Cardiac muscle cell (in vitro differentiated cells and primary cell): Measurements from ENCODE around the gene GMPPA. TPM values are rescaled to one million over a fixed set of nuclear protein-coding genes. Genes with fewer than 3 reads are reported as not detected.

ENCODE experiments used
- DNase-seq, 2 donors: peaks; one replicate each; pipeline versions ENCODE4 v3.0.0 to v3.0.0-alpha.2; 2010 to 2017; ENCODE audit warnings: low read depth in 1 of 2, low spot score in 1 of 2
- H3K27ac ChIP-seq: fragments of 200-600 bp; sonication (generic); 2 replicates; pipeline ENCODE4 v1.5.1; 2016
- H3K27me3 ChIP-seq: fragments of 200-600 bp; sonication (generic); 2 replicates; pipeline ENCODE4 v1.6.0; 2016; ENCODE audit warnings: control low read depth
- H3K36me3 ChIP-seq: fragments of 200-600 bp; sonication (generic); 2 replicates; pipeline ENCODE4 v1.5.1; 2016; ENCODE audit warnings: control low read depth
- H3K4me1 ChIP-seq: fragments of 200-600 bp; sonication (generic); 2 replicates; pipeline ENCODE4 v1.8.1; 2017; ENCODE audit warnings: low read depth, mild to moderate bottlenecking, mixed run types
- H3K4me3 ChIP-seq: fragments of 200-600 bp; sonication (generic); 2 replicates; pipeline ENCODE4 v1.5.1; 2016; ENCODE audit warnings: mild to moderate bottlenecking
- H3K9me3 ChIP-seq: fragments of 200-600 bp; sonication (generic); 2 replicates; pipeline ENCODE4 v1.5.1; 2017; ENCODE audit warnings: low read depth, mild to moderate bottlenecking, control low read depth
- CTCF ChIP-seq: IDR thresholded peaks from 2 replicates; pipeline ENCODE4 v1.5.1; 2012; ENCODE audit warnings: low read depth, mild to moderate bottlenecking, low read length
- polyA plus RNA-seq: library from polyadenylated mRNA; unstranded; fragments of >200 nt; fragmentation: Nextera tagmentation; extraction: Ambion mirVana; gene quantifications from 2 replicates; pipeline ENCODE4 v1.2.1, GENCODE V29; 2016
- total RNA-seq: library from RNA; depleted of rRNA; stranded (reverse); fragments of >200 nt; gene quantifications from 2 replicates; pipeline ENCODE4 v1.2.3, GENCODE V29; 2016

The GMPPA gene
- total and polyA plus RNA-seq, 2 experiments from 2014 or later, result 35.0 to 67.5 TPM

- H3K4me3 ChIP-seq, result no peak overlapping the region
- no peaks in the 10 kb centered on the region for H3K9me3 ChIP-seq
- no peak overlapping the region for H3K27ac ChIP-seq
- no peak for TF ChIP-seq CTCF
- peaks cover 34% of the 10 kb centered on the region for H3K36me3 ChIP-seq
- H3K27me3 ChIP-seq, result peaks cover 5% of the 10 kb centered on the region
- DNase-seq, result peak in 1 of 2 donors; percentile 26
- peaks cover 26% of the 10 kb centered on the region for H3K4me1 ChIP-seq
Observed at GRCh38 chr2:219485201-219485580, 13.5 kb upstream of the GMPPA start.

GRCh38 chr2:219486380-219486959 lies 12.2 kb upstream of the GMPPA start:
- Histone ChIP-seq H3K36me3 (peaks cover 36% of the 10 kb centered on the region), H3K27ac (no peak overlapping the region), H3K4me3 (no peak overlapping the region), H3K27me3 (peaks cover 5% of the 10 kb centered on the region), H3K9me3 (no peaks in the 10 kb centered on the region), H3K4me1 (peaks cover 26% of the 10 kb centered on the region)
- TF ChIP-seq CTCF, result no peak
- DNase-seq, result peak in 1 of 2 donors; percentile 13

GRCh38 chr2:219488149-219488843 lies 10.4 kb upstream of the GMPPA start:
- Histone ChIP-seq H3K27ac (no peak overlapping the region), H3K4me1 (peaks cover 26% of the 10 kb centered on the region), H3K4me3 (no peak overlapping the region), H3K27me3 (peaks cover 5% of the 10 kb centered on the region), H3K36me3 (peaks cover 34% of the 10 kb centered on the region), H3K9me3 (no peaks in the 10 kb centered on the region)
- TF ChIP-seq CTCF, result no peak
- DNase-seq, result no peak

GRCh38 chr2:219488844-219489194 lies 9.9 kb upstream of the GMPPA start:
- H3K4me1 ChIP-seq, result peaks cover 24% of the 10 kb centered on the region
- no peak for TF ChIP-seq CTCF
- no peak for DNase-seq
- no peak overlapping the region for H3K27ac ChIP-seq
- peaks cover 5% of the 10 kb centered on the region for H3K27me3 ChIP-seq
- H3K9me3 ChIP-seq, result no peaks in the 10 kb centered on the region
- H3K4me3 ChIP-seq, result no peak overlapping the region
- H3K36me3 ChIP-seq, result peaks cover 34% of the 10 kb centered on the region

GRCh38 chr2:219489315-219489714 lies 9.4 kb upstream of the GMPPA start:
- Histone ChIP-seq H3K9me3 (no peaks in the 10 kb centered on the region), H3K27ac (no peak overlapping the region), H3K36me3 (peaks cover 34% of the 10 kb centered on the region), H3K4me3 (no peak overlapping the region), H3K4me1 (peaks cover 19% of the 10 kb centered on the region), H3K27me3 (peaks cover 1% of the 10 kb centered on the region)
- no peak for DNase-seq
- no peak for TF ChIP-seq CTCF
